CD4-positive, alpha-beta T cell treated with Interleukin-4 for 4 hours (primary cell): ENCODE measurements around the gene SGSH.
"Not testable (repeated sequence)": the region's sequence is repeated elsewhere in the genome, so short reads cannot be mapped to it uniquely, and the experiment has no call there.

ENCODE experiments used
- DNase-seq: peaks from one replicate; pipeline ENCODE4 v3.0.0-alpha.2; 2020

Gene SGSH

DNA sequence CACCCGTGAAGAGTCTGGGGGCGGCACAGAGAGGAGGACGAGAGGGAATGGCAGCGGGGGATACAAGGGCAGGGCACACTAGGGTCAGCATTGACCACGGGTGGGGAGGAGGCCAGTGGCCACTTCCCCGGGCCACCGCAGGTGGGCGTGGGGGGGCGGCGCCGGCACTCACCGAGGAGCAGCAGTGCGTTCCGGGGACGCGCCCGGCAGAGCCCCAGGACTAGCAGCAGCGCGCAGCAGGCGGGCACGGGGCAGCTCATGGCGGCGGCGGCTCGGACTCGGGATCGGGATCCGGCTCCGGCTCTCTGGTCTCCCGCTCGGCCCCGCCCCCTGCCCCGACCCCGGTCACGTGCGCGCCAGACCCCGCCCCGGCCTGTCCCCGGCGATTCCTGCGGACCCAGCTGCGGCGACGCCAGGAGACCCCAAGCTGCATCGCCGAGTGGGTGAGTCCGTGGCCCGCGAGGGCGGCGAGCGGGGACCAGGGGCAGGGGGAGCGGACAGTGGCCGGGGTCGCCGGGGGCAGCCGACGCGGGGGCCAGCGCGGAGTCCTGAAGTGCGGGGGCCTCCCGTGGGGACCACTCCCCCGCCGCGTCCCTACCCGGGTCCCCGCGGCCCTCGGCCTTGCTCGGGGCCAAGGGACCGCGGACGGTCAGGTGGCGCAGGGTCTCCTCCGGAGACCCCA is at the start of gene SGSH, which contains the start of gene SLC26A11:
Gene SGSH, minus strand, starts transcription at position 280 of the 682 bp plus-strand sequence. Its CDS starts 20 bp downstream, at position 260.
Gene SLC26A11, plus strand, starts transcription at position 374 of the 682 bp plus-strand sequence. CDS start 1,134 bp downstream, outside the sequence.
- peak; percentile 43 for DNase-seq

DNA sequence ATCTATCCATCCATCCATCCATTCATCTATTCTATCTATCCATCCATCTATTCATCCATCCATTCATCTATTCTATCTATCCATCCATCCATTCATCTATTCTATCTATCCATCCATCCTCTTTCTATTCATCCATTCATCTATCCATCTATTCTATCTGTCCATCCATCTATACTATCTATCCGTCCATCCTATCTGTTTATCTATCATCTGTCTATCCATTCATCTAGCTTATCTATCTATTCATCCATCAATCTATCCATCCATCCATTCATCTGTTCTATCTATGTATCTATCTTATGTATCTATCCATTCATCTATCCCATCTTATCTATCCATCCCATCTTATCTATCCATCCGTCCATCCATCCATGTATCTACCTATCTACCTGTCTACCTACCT is 49.3 kb upstream of the SGSH start:
- no peak for DNase-seq

DNA sequence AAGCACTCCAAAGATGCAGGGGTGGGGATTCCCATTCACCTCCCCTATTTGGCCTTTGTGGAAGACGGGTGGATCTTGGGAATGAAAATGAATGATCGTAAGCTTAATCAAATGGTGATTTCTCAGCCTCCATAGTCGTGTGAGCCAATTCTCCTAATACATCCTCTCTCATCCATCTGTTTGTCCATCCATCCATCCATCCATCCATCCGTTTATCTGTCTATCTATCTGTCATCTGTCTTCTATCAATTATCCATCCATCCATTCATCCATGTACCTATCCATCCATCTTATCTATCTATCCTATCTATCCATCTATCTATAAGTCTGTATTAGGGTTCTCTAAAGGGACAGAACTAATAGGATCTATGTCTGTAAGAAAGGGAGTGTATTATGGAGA is 48.3 kb upstream of the SGSH start:
- DNase-seq: no peak

DNA sequence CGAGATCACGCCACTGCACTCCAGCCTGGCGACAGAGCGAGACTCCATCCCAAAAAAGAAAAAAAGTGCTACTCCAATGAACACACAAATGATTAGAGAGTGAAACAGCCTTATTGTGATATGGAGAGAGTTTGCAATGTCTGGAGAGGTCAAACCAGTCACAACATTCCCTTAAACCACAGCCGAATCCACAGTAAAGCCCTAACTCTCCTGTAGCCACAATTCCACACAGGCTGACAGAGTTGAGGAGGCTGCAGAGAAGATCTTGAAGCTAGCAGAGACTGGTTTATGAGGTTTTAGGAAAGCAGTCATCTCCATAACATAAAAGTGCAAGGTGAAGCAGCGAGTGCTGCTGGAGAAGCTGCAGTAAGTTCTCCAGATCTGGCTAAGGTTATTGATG is 47.3 kb upstream of the SGSH start:
- no peak for DNase-seq

DNA sequence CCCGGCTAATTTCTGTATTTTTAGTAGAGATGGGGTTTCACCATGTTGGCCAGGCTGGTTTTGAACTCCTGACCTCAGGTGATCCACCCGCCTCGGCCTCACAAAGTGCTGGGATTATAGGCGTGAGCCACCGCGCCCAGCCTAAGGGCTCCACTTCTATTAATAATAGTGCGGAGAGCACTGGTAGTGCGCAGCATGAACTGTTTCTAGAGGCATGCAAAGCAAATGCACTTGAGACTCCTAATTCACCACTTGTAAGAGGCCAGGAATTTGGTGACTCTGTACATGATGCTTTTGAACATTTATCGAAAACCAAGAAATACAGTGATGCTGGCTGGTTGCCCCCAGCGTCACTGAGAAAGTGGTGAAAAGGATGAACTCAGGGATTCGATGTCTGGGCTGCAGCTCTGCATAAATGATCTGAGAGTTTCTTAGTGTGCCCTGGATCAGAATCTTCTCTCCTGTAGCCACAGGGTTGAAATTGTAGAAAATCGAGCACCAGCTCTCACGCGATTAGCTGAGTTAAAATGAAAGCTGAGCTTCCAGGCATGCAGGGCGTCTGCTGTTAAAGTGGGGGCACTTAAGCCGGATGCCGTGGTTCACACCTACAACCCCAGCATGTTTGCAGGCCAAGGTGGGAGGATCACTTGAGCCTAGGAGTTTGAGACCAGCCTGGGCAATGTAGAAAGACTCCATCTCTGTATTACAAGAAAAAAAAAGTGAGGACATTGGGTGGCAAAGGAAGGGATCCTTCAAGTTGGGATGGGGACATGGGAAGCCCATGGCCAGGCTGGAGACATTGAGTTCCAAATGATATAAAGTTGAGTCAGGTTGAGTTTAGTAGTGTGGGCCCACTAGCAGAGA is 45.3 kb upstream of the SGSH start:
- DNase-seq: peak; percentile 78

DNA sequence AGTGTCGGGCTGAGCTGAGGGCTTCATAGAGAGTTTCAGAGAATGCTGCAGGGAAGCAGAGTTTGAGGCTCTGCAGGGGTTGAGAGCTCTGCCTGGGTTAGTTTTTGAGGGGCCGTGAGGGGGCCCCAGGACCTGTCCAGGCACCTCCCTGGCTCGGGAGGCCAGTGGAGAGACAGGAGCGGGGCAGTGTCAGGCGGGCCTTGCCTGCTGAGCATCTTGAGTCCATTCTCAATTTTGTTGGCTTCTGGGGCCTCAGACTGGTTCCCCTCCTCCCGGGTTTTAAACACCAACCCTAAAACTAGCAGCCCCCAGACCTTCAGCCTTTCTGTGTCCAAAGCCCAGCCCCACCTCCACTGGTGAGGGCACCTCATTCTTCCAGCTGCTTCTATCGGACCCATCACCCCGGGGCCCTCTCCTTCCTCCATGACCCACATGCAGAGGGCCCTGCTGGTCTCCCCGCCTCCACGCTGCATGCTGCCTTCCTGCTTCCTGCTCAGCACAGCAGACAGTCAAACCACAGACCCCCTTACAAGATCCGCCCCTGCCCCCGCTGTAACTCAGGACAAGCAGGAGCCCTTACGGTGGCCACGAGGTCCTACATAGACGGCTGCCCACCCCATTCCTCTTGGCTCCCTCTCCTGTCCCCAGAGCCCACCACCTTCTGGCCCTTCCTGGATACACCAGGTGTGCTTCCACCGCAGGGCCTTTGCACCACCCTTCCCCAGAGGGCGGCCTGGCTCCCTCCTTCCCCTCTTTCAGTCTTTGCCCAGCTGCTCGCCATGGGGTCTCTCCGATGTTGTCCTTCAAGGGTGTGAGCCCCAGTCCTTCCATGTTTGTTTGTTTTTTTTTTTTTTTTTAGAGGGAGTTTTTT is 44.3 kb upstream of the SGSH start:
- DNase-seq: peak; percentile 60

DNA sequence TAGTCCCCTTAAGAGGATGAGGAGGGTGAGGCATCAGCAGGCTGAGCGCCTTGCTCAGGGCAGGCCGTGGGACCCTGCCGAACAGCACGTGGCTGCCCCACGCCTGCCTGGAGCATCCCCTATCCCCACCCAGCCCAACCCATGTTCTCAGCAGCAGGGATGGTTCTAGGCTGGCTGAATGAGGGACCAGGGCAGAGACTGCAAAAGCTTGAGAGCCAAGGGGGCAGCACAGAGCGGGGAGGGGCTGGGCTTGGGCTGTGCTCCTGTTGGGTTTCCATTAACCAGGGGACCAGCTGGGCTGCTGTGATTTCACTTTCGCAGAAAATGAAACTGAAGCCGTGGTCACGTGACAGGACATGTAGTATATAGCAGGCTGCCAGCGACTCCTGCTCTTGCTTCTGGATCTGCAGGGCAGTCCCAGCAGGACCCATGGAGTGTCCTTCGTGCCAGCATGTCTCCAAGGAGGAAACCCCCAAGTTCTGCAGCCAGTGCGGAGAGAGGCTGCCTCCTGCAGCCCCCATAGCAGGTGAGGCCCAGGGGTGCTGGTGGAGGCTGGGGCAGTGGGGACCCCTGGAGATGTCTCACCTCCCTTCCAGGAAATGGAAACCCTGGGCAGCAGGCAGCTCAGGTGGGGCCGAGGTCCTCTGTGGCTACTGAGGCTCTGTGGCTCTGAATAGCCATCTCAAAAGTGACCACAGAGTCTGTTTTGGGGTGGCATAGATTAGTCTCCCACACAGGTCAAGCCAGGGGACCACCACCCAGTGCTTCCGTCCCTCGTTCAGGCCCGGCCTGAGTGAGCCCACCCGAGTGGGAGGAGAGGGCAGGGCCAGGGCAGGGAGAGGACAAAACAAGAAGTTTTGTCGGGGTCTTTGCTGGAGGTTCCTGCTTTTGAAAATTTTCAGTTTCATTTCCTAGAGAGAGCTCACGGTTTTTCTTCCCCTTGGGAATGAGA is 43.4 kb upstream of the SGSH start:
- DNase-seq: peak; percentile 90

DNA sequence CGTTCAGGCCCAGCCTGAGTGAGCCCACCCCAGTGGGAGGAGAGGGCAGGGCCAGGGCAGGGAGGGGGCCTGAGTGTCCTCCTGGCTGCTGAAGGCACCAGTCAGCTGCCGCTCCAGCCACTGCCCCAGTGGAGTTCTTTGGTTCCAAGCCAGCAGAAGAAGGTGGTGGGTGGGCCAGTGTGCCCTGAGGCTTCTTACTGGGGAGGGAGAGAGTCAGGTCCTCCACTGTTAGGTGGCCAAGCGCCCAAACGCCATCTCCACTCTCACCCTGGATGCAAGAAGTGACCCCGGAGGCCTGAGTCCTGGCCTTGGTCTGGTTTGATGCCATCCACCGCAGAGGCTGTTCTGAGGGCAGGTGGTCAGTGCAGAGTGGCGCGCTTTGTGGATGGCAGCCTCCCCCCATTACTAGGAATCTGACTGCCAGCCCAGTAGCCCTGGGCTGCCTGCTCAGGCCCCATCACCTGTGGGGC is 42.7 kb upstream of the SGSH start:
- DNase-seq: no peak

DNA sequence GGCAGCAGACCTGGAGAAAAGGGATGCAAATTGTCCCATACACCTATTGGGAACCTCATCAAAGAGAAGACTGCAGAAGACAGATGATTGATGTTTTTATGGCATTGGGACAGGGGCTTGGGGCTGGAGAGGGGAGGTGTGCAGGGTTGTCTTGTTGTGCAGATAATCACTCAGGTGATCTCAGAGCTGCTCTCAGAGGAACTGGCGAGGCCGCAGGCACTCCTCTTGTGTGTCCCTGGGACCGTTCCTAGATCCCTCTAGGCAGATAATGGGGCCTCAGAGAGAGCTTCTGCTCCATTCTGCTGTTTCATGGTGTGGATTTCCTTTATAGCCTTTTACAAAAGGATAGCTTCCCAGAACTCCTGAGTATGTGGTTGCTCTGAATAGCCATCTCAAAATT is 42.2 kb upstream of the SGSH start:
- DNase-seq: no peak

DNA sequence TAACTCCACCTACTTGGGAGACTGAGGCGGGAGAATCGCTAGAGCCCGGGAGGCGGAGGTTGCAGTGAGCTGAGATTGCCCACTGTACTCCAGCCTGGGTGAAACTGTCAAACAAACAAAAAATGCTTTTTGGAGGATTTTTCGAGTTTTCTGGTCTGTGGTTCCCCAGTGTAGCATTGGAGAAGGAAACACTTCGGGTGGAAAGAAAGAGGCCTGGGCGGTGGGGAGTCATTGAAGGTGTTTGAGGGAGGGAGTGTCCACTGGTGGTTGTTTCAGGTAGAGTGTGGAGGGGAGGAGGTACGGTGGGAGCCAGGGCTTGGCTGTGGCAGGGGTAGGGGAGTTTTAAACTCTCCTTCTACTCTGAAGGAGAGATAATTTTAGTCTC is 41.8 kb upstream of the SGSH start:
- DNase-seq: no peak

DNA sequence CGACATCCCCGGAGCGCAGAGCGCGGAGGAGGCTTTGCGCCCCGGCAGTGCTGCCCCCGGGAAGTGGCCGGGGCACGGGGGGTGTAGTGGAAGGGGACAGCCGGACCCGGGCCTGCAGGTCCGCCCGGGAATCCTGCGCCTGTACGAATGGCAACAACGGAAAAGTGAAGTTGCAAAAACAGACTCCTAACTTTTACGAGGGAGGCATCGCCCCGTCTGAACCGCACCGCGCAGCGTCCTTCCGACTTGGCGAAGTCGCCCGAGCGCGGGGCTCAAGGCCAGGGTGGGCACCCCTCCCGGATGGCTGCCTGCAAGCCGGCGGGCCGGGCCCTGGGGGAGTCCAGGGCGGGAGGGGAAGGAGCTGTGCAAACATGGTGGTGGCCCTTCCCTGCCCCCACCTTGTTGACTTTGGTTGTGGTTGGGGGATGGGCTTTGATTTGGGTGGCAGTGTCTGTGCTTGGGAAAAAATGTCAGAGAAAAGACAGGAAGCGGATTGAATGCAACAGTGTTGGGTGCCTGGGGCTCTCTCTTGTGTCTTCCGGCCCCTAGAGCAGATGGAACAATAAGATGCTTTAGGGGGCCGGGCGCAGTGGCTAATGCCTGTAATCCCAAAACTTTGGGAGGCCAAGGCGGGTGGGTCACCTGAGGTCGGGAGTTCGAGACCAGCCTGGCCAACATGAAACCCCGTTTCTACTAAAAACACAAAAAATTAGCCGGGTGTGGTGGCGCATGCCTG is 41.2 kb upstream of the SGSH start:
- DNase-seq: peak; percentile 84

DNA sequence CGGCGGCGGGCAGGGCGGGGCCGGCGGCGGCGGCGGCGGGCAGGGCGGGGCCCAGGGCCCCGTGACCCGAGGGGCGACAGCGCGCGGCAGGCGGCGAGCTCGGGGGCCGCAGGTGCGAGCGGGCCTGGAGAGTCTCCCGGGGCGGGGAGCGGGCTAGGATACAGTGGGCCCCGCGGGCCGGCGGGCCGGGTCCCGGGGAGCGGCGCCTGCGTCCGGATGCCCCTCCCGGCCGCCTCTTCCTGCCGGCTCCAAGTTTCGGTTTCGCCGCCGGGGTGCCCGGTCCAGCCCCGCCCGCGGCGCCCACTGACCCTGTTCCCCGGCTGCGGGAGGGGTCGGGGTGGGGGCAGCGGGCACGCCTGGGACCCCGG is 40.6 kb upstream of the SGSH start, which contains the start of gene RNF213:
Gene RNF213, plus strand, starts transcription at position 62 of the 368 bp plus-strand sequence. CDS start 2,830 bp downstream, outside the sequence.
- DNase-seq: peak; percentile 37

DNA sequence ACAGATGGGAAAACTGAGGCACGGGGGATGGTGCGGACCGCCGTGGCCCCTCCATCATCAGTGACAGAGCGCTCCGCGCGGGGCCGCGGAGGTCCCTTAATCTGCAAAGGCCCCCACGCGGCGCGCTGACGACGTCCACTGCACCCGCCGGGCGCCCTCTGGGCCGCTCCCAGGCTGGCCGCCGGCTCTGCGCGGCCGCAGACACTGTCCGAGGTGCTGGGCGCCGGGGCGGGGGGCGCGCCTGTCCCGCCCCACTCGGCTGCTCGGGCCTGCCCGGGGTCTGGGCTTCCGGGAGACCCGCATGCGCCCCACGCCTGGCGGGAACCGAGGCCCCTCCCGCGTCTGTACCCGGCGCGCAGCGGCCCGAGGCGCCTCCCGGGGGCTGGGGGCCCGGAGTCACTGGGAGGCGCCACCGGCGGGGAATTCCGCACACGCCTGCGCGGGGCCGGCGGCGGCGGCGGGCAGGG is 40.0 kb upstream of the SGSH start:
- peak; percentile 75 for DNase-seq

DNA sequence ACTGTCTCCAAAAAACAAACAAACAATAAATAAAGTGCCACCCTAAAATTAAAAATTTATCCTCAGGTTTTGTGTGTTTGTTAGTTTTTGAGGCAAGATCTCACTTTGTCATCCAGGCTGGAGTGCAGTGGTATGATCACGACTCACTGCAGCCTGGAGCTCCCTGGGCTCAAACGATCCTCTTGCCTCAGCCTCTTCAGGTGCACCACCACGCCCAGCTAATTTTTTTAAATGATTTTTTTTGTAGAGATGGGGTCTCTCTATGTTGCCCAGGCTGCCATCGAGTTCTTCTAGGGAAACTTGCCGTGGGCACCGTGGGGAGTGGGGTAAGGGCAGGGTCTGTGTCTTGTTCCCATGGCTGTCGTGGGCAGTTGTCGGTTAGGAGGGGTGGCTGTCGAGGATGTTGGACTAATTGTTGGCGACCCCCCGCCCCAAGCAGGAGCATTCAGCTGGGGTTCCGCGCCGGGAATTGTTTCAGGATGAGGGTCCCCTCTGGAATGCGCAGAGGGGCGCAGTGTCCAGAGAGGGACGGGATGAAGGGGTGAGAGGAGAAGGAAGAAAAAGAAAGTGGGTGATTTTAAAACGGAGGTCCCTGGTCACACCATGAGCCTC is 39.4 kb upstream of the SGSH start:
- peak; percentile 26 for DNase-seq

DNA sequence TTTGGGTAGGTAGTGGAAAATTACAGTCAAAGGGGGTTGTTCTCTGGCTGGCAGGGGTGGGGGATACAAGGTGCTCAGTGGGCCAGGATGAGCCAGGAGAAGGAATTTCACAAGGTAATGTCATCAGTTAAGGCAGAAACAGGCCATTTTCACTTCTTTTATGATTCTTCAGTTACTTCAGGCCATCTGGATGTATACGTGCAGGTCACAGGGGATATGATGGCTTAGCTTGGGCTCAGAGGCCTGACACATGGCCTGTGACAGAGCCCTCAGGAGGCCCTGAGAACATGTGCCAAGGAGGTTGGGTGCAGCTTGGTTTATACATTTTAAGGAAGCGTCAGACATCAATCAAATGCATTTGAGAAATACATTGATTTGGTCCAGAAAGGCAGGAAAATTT is 38.2 kb upstream of the SGSH start:
- not testable (repeated sequence) for DNase-seq

DNA sequence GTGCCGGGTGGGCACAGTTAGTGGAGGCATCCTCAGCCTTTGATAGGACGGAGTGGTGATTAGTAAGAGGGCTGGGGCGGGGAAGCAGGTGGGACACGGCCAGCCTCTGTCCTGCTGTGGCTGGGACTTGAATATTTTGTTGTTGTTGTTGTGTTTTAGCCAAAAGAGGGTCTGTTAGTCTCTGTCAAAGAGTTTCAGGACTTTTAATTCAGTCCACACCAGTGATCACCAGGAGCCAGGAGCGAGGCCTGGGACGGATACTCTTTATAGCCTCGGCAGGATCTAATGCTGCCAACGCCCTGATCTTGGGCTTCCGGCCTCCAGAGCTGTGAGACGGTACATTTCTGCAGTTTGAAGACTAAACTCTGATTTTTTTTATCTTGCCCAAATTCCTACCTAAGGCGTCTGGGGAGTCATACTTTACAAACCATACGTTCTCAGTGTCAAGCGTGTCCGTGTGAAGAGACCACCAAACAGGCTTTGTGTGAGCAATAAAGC is 37.6 kb upstream of the SGSH start:
- no peak for DNase-seq

DNA sequence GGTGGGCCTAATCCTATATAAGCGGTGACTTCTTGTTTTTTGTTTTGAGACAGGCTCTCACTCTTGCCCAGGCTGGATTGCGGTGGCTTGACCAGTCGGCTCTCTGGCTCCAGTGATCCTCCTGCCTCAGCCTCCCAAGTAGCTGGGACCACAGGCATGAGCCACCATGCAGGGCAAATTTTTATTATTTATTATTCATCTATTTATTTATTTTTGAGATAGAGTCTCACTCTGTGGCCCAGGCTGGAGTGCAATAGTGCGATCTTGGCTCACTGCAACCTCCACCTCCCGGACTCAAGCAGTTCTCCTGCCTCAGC is 35.9 kb upstream of the SGSH start:
- no peak for DNase-seq

DNA sequence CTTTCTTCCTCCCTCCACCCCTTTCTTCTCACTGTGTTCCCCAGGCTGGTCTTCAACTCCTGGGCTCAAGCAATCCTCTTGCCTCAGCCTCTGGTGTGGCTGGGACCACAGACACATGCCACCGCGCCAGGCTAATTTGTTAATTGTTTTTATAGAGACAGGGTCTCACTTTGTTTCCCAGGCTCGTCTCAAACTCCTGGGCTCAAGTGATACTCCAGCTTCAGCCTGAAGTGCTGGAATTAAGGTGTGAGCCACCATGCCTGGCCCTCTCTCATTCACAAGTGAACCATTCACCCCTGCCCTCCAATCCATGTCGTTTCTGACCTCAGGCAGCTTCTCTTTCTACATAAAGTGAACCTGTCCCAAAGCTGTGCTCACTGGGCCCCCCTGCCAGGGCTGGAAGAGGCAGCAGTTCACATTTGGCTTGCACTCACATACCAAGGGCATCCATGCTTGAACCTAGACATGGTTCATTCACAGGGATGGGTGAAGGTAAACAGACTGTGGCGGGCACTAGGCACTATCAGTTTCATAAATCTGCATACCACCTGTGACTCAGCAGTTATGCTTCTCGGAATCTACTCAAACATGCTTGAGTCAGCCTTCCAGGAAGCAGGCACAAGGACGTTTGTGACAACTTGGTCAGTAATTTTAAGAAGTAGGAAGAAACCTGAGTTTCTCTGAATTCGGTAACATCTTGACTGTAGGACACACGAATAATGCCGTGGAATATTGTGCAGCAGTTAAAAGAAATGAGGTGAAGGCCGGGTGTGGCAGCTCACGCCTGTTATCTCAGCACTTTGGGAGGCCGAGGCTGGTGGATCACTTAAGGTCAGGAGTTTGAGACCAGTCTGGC is 34.5 kb upstream of the SGSH start:
- peak; percentile 91 for DNase-seq

DNA sequence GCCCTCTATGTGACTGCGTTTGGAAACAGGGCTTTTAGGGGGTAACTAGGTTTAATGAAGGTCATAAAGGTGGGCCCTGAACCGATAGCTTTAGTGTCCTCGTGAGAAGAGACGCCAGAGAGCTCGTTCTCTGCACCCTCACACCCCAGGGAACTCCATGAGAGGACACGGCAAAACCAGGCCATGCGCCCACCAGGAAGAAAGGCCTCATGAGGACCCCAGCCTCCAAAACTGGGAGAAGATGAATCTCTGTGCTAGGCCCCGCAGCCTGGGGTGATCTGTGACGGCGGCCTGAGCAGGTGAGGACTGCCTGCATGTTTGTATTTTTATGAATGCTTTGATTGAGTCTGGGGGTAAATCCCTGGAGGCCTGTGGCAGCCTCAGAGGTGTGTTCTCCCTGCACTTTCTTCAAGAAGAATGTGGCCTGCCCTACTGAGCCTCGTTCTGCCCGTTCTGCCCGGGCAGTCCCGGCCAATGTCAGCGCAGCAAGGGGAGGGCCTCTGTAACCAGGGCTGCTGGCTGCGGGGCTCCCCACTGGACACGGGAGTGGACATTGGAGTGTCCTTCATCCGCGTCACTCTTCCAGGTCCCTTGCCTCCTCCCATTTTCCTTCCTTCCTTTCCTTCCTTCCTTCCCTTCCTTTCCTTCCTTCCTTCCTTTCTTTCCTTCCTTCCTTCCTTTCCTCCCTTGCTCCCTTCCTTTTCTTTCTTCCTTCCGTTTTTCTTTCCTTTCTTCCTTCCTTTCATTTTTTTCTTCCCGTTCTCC is 33.7 kb upstream of the SGSH start:
- DNase-seq: no peak
